ACC112 (cell line): ENCODE measurements around the gene KATNAL1.
"Not testable (repeated sequence)": the region's sequence is repeated elsewhere in the genome, so short reads cannot be mapped to it uniquely, and the experiment has no call there.

Experiments
- H2AFZ ChIP-seq: fragments of 200-600 bp; sonication (generic); one replicate; pipeline ENCODE4 v1.6.0; 2017; ENCODE audit warnings: antibody characterized with exemption, low read length; ENCODE audit not compliant: unreplicated experiment
- H3K27ac ChIP-seq: fragments of 200-600 bp; sonication (generic); 2 replicates; pipeline ENCODE4 v1.5.1; 2014; ENCODE audit warnings: low read depth, mild to moderate bottlenecking, antibody characterized with exemption, low read length, moderate library complexity
- H3K27me3 ChIP-seq: fragments of 200-600 bp; sonication (generic); 2 replicates; pipeline ENCODE4 v1.6.1; 2014; ENCODE audit warnings: mild to moderate bottlenecking, antibody characterized with exemption, low read length, moderate library complexity, mixed read lengths; ENCODE audit not compliant: insufficient read depth
- H3K36me3 ChIP-seq: fragments of 200-600 bp; sonication (generic); 2 replicates; pipeline ENCODE4 v1.6.1; 2016; ENCODE audit warnings: mild to moderate bottlenecking, antibody characterized with exemption, low read length, moderate library complexity, mixed read lengths; ENCODE audit not compliant: insufficient read depth
- H3K4me1 ChIP-seq: fragments of 200-600 bp; sonication (generic); one replicate; pipeline ENCODE4 v1.6.1; 2016; ENCODE audit warnings: low read length, mixed read lengths; ENCODE audit not compliant: insufficient read depth, unreplicated experiment, control insufficient read depth
- H3K4me3 ChIP-seq: fragments of 200-600 bp; sonication (generic); 2 replicates; pipeline ENCODE4 v1.5.1; 2014; ENCODE audit warnings: mild to moderate bottlenecking, low read depth, low read length
- H3K79me2 ChIP-seq: fragments of 200-600 bp; sonication (generic); one replicate; pipeline ENCODE4 v1.6.0; 2016; ENCODE audit warnings: low read length; ENCODE audit not compliant: control insufficient read depth, unreplicated experiment, insufficient read depth

KATNAL1 gene

DNA sequence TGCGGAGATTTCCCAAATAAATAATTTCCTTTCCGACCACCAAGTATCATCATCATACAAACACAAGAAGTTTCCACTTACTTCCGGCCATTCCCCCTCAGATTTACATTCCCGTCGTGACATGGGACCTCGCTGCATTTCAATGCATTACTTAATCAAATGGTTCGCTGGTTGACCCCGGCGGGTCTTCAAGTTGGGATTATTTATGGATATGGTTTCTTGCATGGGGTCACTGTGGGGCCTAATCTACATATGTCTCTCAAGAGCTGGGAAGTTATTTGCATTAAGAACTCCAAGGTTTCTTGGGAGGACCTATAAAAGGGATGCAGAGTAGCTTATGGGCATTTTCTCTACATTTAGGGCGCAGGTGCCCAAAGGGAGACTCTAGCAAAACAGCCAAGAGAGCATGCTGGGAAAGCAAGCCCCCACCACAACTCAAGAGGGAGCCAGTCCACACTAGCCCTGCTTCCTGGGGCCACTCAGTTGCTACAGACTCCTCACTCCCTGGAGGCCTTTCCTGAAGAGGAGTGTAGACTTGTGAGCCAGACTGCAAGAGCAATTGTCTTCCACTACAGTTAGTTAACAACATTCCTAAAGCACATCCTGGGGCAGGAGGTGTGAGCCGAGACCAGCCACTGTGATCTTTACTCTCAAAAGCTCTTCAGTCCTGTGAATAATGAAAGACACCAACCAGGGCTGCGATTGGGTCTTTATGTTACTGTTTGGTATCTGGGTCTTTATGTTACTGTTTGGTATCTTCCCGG lies 125.3 kb downstream of the KATNAL1 start:
- Histone ChIP-seq H3K27me3 (no peaks in the 10 kb centered on the region), H3K4me1 (no peaks in the 10 kb centered on the region), H3K27ac (no peak overlapping the region), H3K36me3 (no peaks in the 10 kb centered on the region), H3K4me3 (no peak overlapping the region), H2AFZ (no peak overlapping the region), H3K79me2 (no peaks in the 10 kb centered on the region)

DNA sequence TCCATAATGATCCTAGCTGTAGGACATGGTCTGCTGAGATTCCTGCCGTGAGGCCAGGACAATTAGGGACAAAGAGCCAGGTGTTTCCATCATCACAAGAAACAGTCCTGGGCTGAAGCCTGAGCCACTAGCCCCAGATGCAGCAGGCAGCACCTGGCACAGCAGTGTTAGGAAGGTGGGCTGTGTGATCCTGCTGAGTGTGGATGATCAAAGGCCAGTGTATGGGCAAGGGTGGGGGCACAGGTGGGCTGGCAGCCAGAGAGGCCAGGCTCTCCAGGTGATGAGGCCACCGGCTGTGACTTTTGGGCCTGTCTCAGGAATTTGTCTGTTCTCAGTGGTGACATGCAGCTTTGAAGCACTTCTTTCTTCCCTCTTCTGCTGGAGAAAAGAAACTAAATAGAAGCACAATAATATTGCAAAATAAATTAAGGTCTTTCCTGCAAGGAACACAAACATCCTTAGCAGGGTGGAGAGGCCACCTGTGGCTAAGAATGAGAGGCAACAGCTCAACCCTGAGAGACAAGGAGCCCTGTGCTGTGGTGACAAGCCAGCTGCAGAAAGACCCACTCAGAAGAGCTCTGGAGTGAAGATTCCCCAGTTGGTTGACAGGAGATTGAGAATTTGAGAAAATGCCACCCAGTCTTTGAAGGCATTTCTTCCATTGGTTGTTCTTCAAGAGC lies 127.6 kb downstream of the KATNAL1 start:
- Histone ChIP-seq H3K4me3 (no peak overlapping the region), H3K79me2 (no peaks in the 10 kb centered on the region), H3K36me3 (no peaks in the 10 kb centered on the region), H3K27me3 (no peaks in the 10 kb centered on the region), H3K4me1 (no peaks in the 10 kb centered on the region), H3K27ac (no peak overlapping the region), H2AFZ (no peak overlapping the region)

DNA sequence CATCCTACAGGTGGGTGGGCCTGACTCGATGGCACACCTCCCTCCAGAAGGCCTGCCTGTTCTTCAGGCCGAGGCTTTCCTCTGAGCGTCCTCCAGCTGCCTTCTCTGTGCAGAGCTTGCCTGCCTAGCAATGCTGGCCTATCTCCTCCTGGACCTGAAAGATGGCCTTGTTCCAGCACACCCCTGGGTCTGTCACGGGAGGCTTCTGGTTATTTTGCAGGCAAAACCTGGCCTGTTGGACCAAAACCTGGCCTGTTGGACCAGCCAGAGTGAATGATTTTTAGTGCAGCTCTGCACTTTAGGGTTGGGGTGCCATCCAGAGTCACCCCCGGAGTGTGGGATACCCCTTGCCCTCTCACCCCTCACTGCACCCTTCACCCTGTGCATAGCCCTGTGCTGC lies 128.4 kb downstream of the KATNAL1 start:
- Histone ChIP-seq H3K36me3 (no peaks in the 10 kb centered on the region), H2AFZ (no peak overlapping the region)

DNA sequence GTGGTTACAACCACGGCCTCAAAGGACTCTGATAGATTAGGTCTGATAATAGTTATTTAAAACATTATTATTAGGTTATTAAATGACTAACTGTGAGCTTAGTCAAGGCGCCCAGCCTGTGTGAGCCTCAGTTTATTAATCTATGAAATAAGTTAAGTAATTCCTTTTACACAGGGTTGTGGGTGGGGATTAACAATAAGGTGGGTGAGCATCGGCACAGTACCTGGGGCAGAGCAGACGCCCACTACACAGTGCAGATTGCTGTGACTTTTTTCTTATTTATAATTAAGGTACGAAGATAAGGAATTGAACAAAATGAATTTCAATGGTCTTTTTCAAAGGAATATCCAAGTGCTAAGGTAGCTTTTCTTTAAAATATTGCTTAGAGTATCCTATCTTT lies 132.2 kb downstream of the KATNAL1 start:
- Histone ChIP-seq H3K79me2 (no peaks in the 10 kb centered on the region), H2AFZ (no peak overlapping the region), H3K27me3 (no peaks in the 10 kb centered on the region), H3K4me1 (no peaks in the 10 kb centered on the region), H3K36me3 (no peaks in the 10 kb centered on the region), H3K27ac (no peak overlapping the region), H3K4me3 (no peak overlapping the region)

More for the DNA sequence above, 128.4 kb downstream of the KATNAL1 start:
- Histone ChIP-seq H3K27ac (no peak overlapping the region), H3K4me3 (no peak overlapping the region), H3K79me2 (no peaks in the 10 kb centered on the region), H3K27me3 (no peaks in the 10 kb centered on the region), H3K4me1 (no peaks in the 10 kb centered on the region)

DNA sequence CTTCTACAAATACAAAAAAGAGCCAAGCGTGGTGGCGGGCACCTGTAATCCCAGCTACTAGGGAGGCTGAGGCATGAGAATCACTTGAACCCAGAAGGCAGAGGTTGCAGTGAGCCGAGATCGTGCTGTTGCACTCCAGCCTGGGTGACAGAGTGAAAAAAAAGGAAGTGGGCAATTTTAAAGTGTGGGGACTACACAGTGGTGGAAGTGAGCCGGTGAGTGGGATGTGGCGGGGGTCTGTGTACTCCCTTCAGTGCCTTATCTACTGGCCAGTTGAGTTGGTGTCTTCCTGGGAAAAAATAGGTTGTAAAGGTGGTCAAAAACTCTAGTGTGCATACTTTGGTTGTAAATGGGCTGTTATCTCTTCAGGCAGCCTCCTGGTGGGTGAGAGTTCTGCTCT lies 133.1 kb downstream of the KATNAL1 start:
- H3K4me1 ChIP-seq, H3K27ac ChIP-seq, H3K79me2 ChIP-seq, H3K36me3 ChIP-seq, H2AFZ ChIP-seq, H3K27me3 ChIP-seq, H3K4me3 ChIP-seq: not testable (repeated sequence)

DNA sequence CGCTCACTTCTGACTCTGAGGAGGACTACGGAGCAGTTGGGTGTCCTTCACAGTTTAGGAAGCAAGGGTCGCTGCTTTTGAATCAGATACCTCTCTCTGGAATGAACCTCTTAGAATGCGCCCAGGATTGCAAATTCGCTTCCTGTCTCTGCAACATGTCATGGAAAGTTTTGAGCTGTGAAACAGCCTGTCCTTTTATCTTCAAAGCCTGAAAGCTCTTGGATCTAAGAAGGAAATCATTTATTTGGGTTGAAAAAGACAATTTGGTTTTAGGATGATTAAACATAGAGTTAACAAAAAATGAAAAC lies 134.1 kb downstream of the KATNAL1 start:
- Histone ChIP-seq H2AFZ (no peak overlapping the region), H3K27ac (no peak overlapping the region), H3K79me2 (no peaks in the 10 kb centered on the region), H3K36me3 (no peaks in the 10 kb centered on the region), H3K27me3 (no peaks in the 10 kb centered on the region), H3K4me1 (no peaks in the 10 kb centered on the region), H3K4me3 (no peak overlapping the region)

DNA sequence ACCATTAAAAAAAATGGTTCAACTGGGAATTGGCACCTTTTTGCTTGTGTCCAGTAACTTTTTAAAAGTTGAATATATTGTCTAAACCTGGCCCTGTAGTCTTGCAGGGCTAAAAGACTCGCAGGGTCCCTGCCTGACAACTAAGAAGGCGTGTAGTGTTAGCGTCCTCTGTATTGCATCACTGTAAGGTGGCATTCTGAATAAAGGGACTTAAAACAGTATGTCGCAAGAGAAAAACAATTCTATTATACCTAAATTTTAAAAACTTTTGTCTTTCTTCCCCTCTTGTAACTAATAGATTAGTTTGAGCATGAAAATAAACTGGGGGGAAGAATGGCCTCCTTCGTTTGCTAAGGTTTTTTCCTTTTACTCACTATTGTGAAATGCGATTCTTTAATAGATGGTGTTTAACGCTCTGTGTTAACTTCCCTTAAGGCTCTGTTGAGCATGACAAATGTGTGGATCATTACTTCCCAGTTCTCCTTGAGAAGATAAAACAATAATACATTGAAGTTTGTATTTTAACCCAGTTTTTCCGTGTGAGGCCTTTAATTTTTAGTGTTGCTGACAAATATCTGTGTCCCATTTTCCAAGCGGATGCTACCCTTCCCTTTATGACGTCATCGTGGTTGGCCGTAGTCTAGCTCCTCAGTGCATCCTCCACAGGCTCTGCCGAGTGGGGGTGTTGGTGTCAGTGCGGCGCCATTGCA lies 134.6 kb downstream of the KATNAL1 start:
- Histone ChIP-seq H3K27ac (no peak overlapping the region), H3K4me1 (no peaks in the 10 kb centered on the region), H3K36me3 (no peaks in the 10 kb centered on the region), H3K4me3 (no peak overlapping the region), H3K27me3 (no peaks in the 10 kb centered on the region), H2AFZ (no peak overlapping the region), H3K79me2 (no peaks in the 10 kb centered on the region)

DNA sequence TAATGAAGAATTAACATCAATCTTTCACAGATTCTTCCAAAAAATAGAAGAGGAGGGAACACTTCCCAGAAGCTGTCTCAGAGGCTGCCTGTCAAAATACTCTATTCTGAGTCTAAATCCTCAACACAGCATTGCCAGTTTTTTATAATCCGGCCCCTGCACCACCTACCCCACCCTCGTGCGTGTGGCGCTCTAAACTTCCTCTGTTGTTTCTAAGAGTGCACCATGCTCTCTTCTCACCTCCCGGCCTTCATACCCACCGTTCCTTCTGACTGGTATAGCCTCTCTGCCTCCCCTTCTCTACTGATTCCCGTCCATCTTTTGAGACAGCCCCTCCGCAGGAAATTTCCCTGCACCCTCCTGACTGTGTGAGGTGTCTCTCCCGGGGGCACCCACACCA lies 136.8 kb downstream of the KATNAL1 start:
- Histone ChIP-seq H3K4me1 (no peaks in the 10 kb centered on the region), H3K27me3 (no peaks in the 10 kb centered on the region), H3K36me3 (no peaks in the 10 kb centered on the region), H2AFZ (no peak overlapping the region), H3K27ac (no peak overlapping the region), H3K79me2 (no peaks in the 10 kb centered on the region), H3K4me3 (no peak overlapping the region)

DNA sequence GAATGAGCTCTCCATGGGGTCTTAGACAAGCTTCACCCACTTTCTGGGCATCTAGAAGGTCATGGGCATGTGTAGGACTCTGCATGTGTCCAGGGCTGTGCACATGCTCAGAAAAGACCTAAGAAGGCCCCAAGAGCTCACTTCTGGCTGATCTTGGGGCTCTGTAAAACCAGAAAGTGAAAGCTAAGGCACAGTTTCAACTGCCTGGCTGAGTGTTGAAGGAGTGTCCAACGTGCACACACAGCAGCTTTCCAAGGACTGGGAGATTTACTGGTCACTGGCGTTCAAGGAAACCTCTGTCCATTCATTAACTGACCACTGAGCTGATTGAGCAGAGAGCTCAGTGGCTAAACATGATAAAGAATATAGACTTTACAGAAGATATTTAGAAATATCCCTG lies 137.9 kb downstream of the KATNAL1 start:
- no peak overlapping the region for H2AFZ ChIP-seq

DNA sequence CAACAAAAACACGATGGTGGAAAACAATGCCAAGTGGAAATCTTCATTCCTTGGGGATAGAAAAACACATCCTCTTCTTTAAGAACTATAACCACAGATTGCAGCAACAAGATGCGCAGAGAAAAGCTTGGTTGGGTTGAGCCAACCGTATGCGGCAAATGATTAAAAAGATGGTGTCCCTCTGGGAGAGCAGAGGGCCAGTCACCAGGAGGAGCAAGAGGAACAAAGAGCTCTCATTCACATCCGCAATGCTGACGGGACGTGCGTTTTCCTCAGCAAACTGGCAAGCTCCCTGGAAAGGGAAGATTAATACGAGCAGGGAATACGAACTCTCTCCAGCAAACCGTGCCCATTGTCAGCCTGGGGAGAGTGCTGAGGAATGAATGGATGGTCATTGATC lies 141.6 kb downstream of the KATNAL1 start:
- H3K79me2 ChIP-seq: no peaks in the 10 kb centered on the region
- H3K27me3 ChIP-seq: 0 out of 2 replicates have a peak, but pooled peaks cover 3% of the 10 kb centered on the region
- H2AFZ ChIP-seq: peak overlapping the region; percentile 59
- H3K4me1 ChIP-seq: no peaks in the 10 kb centered on the region
- peak overlapping the region; percentile 16 for H3K4me3 ChIP-seq
- no peaks in the 10 kb centered on the region for H3K36me3 ChIP-seq
- no peak overlapping the region for H3K27ac ChIP-seq

More for the DNA sequence above, 137.9 kb downstream of the KATNAL1 start:
- H3K27ac ChIP-seq: no peak overlapping the region
- H3K79me2 ChIP-seq: no peaks in the 10 kb centered on the region
- H3K36me3 ChIP-seq: no peaks in the 10 kb centered on the region
- H3K4me1 ChIP-seq: no peaks in the 10 kb centered on the region
- H3K4me3 ChIP-seq: no peak overlapping the region
- 0 out of 2 replicates have a peak, but pooled peaks cover 3% of the 10 kb centered on the region for H3K27me3 ChIP-seq
